ENCODE measurements around the gene YARS1.

The YARS1 gene

DNA sequence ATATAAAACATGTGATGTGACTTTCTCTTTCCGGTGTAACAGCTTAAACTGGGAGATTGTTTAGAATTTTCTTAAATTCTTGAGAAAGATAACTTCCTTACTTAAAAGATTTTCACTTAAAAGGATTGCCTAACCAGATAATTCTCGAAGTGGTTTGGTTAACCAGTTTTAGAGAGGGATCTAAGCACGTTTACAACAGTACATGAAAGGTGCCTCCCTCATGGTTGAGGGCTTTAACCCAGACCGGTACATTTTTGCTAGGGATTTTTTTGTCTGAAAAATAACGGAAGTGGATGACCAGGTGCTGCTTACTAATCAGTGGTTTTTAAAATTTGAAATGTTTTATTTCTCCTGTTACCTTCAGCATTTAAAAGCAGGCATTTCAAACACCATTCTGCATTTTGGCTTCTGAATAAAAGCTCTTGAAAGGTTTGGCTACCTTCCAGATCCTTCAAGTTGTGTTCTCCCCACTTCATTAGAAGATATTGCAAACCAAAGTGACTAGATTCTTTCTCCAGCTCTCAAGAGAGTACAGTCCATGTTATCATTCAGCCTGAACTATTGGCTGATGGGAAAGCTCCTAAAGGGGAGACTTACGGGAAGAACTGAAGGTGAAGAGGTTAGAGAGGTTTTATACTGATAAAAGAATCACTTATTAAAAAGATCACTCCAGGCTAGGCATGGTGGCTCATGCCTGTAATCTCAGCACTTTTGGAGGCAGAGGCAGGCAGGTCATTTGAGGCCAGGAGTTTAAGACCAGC is 13.1 kb upstream of the YARS1 start:
- Mint-ChIP-seq H3K27me3 (no peaks in the 10 kb centered on the region), H3K9me3 (no peaks in the 10 kb centered on the region), H3K27ac (peak overlapping the region; percentile 5), H3K4me1 (ENCODE audit: low read depth) (peaks cover 13% of the 10 kb centered on the region), H3K36me3 (ENCODE audit: low read depth) (peaks cover 85% of the 10 kb centered on the region), H3K4me3 (no peak overlapping the region)
- DNase-seq: no peak

DNA sequence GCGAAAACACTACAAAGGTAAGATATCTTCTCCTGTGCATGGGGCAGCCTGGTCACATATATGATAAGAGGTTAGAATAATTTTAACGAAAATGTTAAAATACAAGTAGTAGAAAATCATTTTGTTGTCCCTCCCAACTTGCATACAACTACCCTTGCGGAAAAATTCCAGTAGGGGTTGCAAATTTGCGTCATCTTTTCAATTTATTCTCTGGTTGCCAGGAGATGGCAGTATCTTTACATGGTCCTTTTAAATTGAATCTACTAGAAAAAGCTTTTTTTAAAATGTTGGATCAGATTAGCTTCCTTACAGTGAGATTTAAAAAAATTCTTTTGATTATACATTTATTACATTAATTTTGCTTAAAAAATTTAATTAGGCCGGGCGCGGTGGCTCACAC is 11.2 kb upstream of the YARS1 start:
- Mint-ChIP-seq H3K36me3 (ENCODE audit: low read depth) (peaks cover 86% of the 10 kb centered on the region), H3K4me1 (ENCODE audit: low read depth) (peaks cover 15% of the 10 kb centered on the region), H3K4me3 (no peak overlapping the region), H3K27ac (no peak overlapping the region), H3K9me3 (no peaks in the 10 kb centered on the region), H3K27me3 (no peaks in the 10 kb centered on the region)
- DNase-seq: no peak

DNA sequence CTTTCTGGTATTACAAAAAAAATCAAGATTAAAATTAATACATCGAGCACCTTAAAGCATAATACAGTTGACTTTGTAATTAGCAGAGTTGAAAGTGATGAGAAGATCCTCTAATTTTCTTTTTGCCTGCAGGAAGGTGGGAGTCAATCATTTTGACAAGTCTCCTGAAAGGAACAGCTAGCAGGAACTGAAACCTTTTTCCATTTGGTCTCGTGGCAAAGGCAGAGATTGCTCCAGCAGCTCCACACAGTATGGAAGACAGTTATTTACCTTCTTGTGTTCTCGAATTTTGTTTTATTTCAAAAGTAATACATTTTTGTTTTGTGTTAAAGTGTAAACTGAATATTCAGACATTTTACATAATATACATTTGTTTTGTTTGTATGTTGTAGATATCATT is 8.0 kb upstream of the YARS1 start:
- Mint-ChIP-seq H3K27ac (no peak overlapping the region), H3K36me3 (ENCODE audit: low read depth) (peaks cover 63% of the 10 kb centered on the region), H3K27me3 (no peaks in the 10 kb centered on the region), H3K4me1 (ENCODE audit: low read depth) (peaks cover 24% of the 10 kb centered on the region), H3K9me3 (no peaks in the 10 kb centered on the region), H3K4me3 (no peak overlapping the region)
- no peak for DNase-seq

DNA sequence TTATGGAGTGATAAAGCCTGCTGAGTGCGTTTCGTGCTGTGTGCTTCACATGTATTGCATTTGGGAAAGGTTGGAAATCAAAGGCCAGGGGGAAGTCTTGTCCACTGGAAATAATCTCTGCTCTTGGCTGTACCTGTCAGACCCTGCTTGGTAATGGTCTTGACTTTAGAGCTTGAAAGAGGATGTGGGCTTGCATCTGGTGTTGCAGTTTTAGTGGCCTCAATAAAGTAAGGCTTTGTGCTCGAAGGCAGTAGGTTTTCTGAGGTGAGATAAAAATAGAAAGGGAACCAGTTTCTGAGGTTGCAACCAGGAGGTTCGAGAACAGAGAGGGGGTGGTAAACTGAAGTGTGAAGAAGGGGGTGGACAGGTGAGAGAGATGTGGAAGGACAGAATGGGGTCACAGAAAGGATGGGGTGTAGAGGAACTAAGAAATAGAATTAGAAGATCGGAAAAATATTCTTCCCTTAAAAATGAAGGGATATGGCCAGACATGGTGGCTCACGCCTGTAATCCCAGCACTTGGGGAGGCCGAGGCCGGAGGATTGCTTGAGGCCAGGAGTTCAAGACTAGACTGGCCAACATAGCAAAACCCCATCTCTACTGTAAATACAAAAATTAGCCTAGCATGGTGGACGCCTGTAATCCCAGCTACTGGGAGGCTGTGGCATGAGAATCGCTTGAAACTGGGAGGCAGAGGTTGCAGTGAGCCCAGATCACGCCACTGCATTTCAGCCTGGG is 1.8 kb upstream of the YARS1 start:
- Mint-ChIP-seq H3K27me3 (no peaks in the 10 kb centered on the region), H3K9me3 (no peaks in the 10 kb centered on the region), H3K27ac (peak overlapping the region; percentile 96), H3K4me3 (peak overlapping the region; percentile 94), H3K36me3 (ENCODE audit: low read depth) (peaks cover 49% of the 10 kb centered on the region), H3K4me1 (ENCODE audit: low read depth) (peaks cover 41% of the 10 kb centered on the region)
- DNase-seq: no peak

DNA sequence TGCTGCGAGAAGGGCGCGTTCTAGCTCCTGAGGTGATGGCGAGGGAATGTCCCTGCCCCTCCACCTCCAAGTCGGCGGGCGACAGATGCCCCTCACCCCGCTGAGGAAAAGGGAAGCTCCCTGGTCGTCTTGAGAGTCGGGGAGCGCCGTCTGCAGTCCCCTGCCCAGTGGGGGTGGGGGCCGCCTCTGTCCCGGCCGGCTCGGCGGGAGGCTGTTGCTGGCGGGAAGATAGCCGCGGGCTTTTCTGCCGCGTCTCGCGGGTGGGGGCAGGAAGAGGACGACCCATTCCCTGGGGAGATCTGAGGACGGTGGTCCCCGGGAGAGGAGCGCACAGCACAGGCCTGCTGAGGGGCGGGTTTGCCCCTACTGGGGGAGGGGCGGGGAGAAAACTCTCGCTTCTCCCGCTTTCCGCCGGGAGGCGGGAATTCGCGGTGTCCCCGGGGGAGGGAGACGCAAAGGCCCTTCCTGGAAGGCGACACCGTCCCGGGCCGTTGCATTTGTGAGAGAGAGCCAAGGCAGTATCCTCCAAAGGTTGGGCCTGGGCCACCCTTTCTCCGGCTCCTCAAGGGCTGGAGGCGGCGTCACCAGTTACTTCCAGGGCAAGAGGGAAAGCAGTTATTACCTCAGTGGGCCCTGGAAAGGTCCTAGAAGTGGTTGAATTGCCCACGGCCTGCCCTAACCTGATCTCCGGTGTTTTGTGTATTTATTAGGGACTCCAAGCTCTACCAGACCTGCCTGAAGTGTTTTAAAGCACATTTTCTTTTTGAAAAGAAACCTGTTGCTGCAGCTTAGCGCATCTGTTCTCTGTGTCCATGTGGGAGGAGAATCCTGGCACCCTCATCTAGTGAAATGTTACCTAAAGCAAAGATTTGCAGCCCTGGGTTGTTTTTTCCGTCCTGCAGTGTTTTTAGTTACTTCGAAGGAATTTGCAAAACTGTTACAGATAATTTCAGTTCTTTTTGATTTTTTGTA is 943 bp upstream of the YARS1 start:
- Mint-ChIP-seq H3K36me3 (ENCODE audit: low read depth) (peaks cover 53% of the 10 kb centered on the region), H3K4me3 (peak overlapping the region; percentile 94), H3K9me3 (no peaks in the 10 kb centered on the region), H3K27me3 (no peaks in the 10 kb centered on the region), H3K27ac (peak overlapping the region; percentile 96), H3K4me1 (ENCODE audit: low read depth) (peaks cover 50% of the 10 kb centered on the region)
- peak; percentile 67 for DNase-seq

DNA sequence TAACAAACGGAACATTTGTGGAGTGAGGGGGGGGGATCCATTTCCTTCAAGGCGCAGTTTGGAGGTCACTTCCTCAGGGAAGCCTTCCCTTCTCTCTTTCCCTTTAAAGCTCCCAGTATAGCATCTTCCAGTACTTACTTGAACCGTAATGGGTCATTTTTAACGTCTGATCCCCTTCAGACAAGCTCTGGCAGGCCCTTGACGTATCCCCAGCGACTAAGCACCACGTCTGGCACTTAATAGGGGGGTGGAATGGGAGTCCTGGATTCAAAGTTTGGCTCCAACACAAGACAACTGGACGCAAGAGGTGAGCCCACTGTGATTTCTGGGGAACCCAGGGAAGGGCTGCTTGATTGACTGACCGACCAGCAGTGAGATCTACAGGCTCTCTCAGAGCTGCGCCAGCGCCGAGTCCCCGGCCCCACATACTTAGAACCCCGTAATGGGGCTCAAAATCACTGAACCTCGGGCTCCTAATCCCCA is 441 bp downstream of the YARS1 start:
- Mint-ChIP-seq H3K9me3 (no peaks in the 10 kb centered on the region), H3K36me3 (ENCODE audit: low read depth) (peaks cover 64% of the 10 kb centered on the region), H3K27me3 (no peaks in the 10 kb centered on the region), H3K4me3 (peak overlapping the region; percentile 94), H3K27ac (peak overlapping the region; percentile 96), H3K4me1 (ENCODE audit: low read depth) (peaks cover 57% of the 10 kb centered on the region)
- DNase-seq: no peak

DNA sequence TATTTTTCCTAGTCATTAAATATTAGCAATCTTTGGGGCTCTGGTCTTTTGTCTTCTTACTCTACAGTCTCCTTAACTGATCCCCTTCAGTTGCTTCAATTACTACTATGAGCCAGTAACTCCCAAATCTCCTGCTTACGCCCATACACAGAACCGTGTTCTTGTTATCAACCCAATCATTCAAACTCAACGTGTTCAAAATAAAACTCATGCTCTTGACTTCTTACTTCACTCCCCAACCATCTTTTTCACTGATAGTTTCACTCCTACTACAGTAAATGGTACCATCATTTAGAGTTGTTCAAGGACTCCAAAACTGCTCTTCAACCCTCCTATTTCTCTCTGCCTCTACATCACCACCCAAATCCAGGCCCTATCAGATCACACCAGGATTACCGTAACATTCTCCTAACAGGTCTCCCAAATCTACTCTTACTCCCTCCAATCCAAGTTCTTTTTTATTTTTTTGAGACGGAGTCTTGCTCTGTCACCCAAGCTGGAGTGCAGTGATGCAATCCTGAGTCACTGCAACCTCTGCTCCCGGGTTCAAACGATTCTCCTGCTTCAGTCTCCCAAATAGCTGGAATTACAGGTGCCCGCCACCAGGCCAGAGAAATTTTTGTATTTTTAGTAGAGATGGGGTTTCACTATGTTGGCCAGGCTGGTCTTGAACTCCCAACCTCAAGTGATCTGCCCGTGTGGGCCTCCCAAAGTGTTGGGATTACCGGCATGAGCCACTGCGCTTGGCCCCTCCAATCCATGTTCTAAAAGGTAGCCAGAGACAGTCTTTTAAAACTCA is 3.0 kb downstream of the YARS1 start:
- no peaks in the 10 kb centered on the region for H3K9me3 Mint-ChIP-seq
- peak overlapping the region; percentile 81 for H3K27ac Mint-ChIP-seq
- peaks cover 87% of the 10 kb centered on the region for H3K36me3 Mint-ChIP-seq (ENCODE audit: low read depth)

DNA sequence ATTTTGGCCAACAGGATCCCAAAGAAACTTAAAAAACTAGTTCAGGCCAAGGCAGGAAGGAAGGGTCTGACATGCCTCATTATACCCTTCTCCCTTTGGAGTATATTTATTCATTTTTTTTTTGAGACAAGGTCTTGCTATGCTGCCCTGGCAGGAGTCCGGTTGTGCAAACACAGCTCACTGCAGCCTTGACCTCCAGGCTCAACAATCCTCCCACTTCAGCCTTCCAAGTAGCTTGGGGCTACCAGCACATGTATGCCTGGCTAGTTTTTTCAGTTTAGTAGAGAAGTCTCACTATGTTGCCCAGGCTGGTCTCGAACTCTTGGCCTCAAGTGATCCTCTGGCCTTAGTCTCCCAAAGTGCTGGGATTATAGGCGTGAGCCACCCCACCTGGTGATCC is 5.2 kb downstream of the YARS1 start:
- H3K27ac Mint-ChIP-seq: no peak overlapping the region
- no peak for DNase-seq
- H3K4me3 Mint-ChIP-seq: no peak overlapping the region
- peaks cover 65% of the 10 kb centered on the region for H3K4me1 Mint-ChIP-seq (ENCODE audit: low read depth)
- peaks cover 100% of the 10 kb centered on the region for H3K36me3 Mint-ChIP-seq (ENCODE audit: low read depth)
- H3K27me3 Mint-ChIP-seq: no peaks in the 10 kb centered on the region
- H3K9me3 Mint-ChIP-seq: no peaks in the 10 kb centered on the region

More for the DNA sequence above, 3.0 kb downstream of the YARS1 start:
- no peak for DNase-seq
- Mint-ChIP-seq H3K4me3 (peak overlapping the region; percentile 94), H3K27me3 (no peaks in the 10 kb centered on the region), H3K4me1 (ENCODE audit: low read depth) (peaks cover 68% of the 10 kb centered on the region)

DNA sequence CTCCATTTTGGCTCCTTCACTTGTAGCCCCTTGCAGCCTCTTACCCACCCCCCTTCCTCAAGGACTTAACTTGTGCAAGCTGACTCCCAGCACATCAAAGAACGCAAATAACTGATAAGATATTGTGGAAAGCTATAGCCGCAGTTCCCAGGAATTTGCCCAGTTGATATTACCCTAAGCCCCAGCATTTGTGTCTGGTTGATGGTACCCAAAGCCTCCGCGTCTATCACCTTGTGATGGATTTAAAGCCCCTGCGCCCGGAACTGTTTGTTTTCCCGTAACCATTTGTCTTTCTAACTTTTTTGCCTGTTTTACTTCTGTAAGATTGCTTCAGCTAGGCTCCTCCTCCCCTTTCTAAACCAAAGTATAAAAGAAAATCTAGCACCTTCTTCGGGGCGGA is 5.9 kb downstream of the YARS1 start:
- peaks cover 100% of the 10 kb centered on the region for H3K36me3 Mint-ChIP-seq (ENCODE audit: low read depth)
- no peaks in the 10 kb centered on the region for H3K27me3 Mint-ChIP-seq
- no peak overlapping the region for H3K27ac Mint-ChIP-seq
- no peak overlapping the region for H3K4me3 Mint-ChIP-seq
- DNase-seq: no peak
- H3K4me1 Mint-ChIP-seq (ENCODE audit: low read depth): peaks cover 65% of the 10 kb centered on the region
- H3K9me3 Mint-ChIP-seq: no peaks in the 10 kb centered on the region

DNA sequence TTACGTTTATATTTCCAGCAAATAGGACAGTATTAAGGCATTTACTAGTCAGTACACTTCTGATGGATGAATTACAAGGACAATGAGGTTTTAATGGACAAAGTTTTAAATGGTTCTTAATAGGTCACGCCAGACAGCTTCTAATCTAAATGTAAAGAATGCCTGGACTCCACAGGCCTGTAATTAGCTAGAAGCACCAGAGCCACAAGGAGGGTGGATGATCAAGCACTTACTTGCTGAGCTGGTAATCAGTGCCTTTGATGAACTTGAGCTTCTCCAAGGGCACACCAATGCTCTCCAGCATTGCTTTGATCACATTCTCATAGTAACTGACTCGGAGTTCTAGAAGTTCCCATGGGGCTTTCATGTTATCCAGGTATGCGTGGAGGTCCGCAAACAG is 6.8 kb downstream of the YARS1 start:
- H3K9me3 Mint-ChIP-seq: no peaks in the 10 kb centered on the region
- H3K4me3 Mint-ChIP-seq: no peak overlapping the region
- H3K27ac Mint-ChIP-seq: no peak overlapping the region
- DNase-seq: no peak
- peaks cover 100% of the 10 kb centered on the region for H3K36me3 Mint-ChIP-seq (ENCODE audit: low read depth)
- no peaks in the 10 kb centered on the region for H3K27me3 Mint-ChIP-seq
- H3K4me1 Mint-ChIP-seq (ENCODE audit: low read depth): peaks cover 62% of the 10 kb centered on the region

DNA sequence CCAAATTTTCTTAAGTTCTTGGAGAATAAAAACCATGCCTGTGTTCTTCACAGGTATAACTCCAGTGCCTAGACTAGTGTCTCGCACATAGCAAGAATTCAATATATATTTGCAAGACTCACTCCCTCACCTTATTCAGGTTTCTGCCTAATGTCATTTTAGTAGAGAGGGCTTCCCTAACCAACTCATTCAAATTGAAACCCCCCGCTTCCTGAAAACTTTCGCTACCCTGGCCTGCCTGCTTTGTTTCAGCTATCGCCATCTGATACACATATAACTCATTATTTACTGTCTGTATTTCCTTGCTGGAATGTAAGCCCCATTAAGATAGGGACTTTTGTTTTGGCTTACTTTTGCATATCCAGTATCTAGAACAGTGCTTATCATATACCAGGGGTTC is 8.6 kb downstream of the YARS1 start:
- Mint-ChIP-seq H3K4me1 (ENCODE audit: low read depth) (peaks cover 46% of the 10 kb centered on the region), H3K9me3 (no peaks in the 10 kb centered on the region), H3K27ac (no peak overlapping the region), H3K4me3 (no peak overlapping the region), H3K36me3 (ENCODE audit: low read depth) (peaks cover 97% of the 10 kb centered on the region), H3K27me3 (no peaks in the 10 kb centered on the region)
- no peak for DNase-seq

DNA sequence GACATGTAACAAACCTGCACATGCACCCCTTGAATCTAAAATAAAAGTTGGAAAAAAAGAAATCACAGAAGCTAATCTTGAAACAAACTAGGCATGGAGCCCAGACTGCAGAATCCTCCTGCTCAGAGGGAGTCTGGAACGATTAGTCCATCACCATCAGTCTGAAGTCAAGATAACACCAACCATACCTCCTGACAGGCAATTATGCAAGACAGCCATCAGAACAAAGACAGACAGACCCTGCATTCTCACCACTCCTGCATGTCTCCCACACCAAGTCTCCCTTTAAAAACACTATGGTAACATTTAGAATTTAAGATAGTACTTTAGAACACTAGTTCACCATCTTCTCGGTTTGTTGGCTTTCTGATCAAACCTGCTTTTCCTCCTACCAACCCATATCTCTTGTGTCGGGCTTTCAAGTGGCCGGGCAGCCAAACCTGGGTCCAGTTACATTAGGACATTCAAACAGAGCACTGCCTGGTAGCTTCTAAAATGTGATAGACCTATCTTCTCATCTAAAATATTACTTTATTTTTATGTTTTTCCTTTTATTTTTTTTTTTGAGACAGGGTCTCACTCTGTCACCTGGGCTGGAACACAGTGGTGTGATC is 10.1 kb downstream of the YARS1 start:
- Mint-ChIP-seq H3K27ac (no peak overlapping the region), H3K27me3 (no peaks in the 10 kb centered on the region), H3K36me3 (ENCODE audit: low read depth) (peaks cover 97% of the 10 kb centered on the region), H3K4me1 (ENCODE audit: low read depth) (peaks cover 46% of the 10 kb centered on the region), H3K4me3 (no peak overlapping the region), H3K9me3 (no peaks in the 10 kb centered on the region)
- DNase-seq: no peak

DNA sequence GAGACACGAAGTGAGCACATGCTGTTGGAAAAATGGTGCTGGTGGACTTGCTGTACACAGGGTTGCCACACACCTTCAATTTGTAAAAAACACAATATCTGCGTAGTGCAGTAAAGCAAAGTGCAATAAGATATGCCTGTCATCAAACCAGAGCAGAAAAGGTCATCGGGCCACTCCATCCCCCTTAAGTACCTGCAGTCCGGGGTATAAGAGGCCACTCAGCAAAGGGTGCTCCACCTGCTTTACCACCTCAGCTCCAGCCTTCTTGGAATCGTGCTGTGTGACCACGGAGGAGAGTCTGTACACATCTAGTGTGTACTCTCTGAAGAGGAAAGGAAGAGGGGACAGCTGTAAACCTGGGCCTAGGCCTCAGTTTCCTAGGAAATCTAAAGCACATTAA is 10.9 kb downstream of the YARS1 start:
- peaks cover 95% of the 10 kb centered on the region for H3K36me3 Mint-ChIP-seq (ENCODE audit: low read depth)
- no peak overlapping the region for H3K27ac Mint-ChIP-seq
- H3K27me3 Mint-ChIP-seq: no peaks in the 10 kb centered on the region

More for the DNA sequence above, 10.9 kb downstream of the YARS1 start:
- DNase-seq: no peak
- peaks cover 43% of the 10 kb centered on the region for H3K4me1 Mint-ChIP-seq (ENCODE audit: low read depth)
- no peaks in the 10 kb centered on the region for H3K9me3 Mint-ChIP-seq
- no peak overlapping the region for H3K4me3 Mint-ChIP-seq
